Measurements from ENCODE around the gene CLEC4D. TPM values are rescaled to one million over a fixed set of nuclear protein-coding genes. Genes with fewer than 3 reads are reported as not detected.
A peak's percentile ranks its signal among the peaks of the same experiment; 100 is the strongest.

CLEC4D gene
- total RNA-seq, 1 donor from 2014 or later: not detected

- Mint-ChIP-seq H3K36me3 (ENCODE audit: low read depth) (no peaks in the 10 kb centered on the region), H3K4me1 (ENCODE audit: low read depth) (no peaks in the 10 kb centered on the region), H3K27ac (ENCODE audit: unreplicated experiment) (no peak overlapping the region), H3K9me3 (ENCODE audit: low read depth) (no peaks in the 10 kb centered on the region), H3K4me3 (ENCODE audit: unreplicated experiment) (no peak overlapping the region), H3K27me3 (ENCODE audit: low read depth) (peaks cover 11% of the 10 kb centered on the region)
- TF ChIP-seq, protein P1, sequence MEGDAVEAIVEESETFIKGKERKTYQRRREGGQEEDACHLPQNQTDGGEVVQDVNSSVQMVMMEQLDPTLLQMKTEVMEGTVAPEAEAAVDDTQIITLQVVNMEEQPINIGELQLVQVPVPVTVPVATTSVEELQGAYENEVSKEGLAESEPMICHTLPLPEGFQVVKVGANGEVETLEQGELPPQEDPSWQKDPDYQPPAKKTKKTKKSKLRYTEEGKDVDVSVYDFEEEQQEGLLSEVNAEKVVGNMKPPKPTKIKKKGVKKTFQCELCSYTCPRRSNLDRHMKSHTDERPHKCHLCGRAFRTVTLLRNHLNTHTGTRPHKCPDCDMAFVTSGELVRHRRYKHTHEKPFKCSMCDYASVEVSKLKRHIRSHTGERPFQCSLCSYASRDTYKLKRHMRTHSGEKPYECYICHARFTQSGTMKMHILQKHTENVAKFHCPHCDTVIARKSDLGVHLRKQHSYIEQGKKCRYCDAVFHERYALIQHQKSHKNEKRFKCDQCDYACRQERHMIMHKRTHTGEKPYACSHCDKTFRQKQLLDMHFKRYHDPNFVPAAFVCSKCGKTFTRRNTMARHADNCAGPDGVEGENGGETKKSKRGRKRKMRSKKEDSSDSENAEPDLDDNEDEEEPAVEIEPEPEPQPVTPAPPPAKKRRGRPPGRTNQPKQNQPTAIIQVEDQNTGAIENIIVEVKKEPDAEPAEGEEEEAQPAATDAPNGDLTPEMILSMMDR (IDR thresholded peaks at IDR 0.05): peak; percentile 31
- no peak for DNase-seq (ENCODE audit: low spot score)
Measured at GRCh38 chr12:8499616-8500015, 13.7 kb upstream of the CLEC4D start.

DNA sequence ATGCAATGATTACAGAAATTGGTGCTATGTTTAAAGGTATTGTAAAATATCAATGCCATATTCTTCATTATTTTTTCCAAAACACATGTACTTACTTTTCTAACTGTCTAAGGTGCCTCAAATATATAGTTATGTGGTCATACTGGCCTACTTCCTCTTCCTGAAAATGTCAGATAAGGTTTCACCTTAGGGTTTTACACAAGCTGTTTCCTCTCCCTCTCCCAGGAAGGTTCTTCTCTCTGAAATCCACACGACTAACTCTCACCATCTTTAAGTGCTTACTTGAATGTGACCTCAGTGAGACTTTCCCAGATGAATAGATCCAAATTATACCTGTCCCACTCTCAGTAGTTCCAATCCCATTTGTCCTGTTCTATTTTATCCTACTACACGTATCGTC, 11.6 kb upstream of the CLEC4D start:
- Mint-ChIP-seq H3K36me3 (ENCODE audit: low read depth) (no peaks in the 10 kb centered on the region), H3K9me3 (ENCODE audit: low read depth) (no peaks in the 10 kb centered on the region), H3K27ac (ENCODE audit: unreplicated experiment) (no peak overlapping the region), H3K4me3 (ENCODE audit: unreplicated experiment) (no peak overlapping the region), H3K27me3 (ENCODE audit: low read depth) (peaks cover 14% of the 10 kb centered on the region), H3K4me1 (ENCODE audit: low read depth) (no peaks in the 10 kb centered on the region)
- TF ChIP-seq, protein P1 (IDR thresholded peaks at IDR 0.05): no peak
- DNase-seq (ENCODE audit: low spot score): no peak

- DNase-seq (ENCODE audit: low spot score): no peak
Measured at GRCh38 chr12:8504351-8504750, 9.0 kb upstream of the CLEC4D start.

GRCh38 chr12:8507596-8507995, 5.7 kb upstream of the CLEC4D start:
- TF ChIP-seq, protein P1 (IDR thresholded peaks at IDR 0.05): no peak
- H3K4me3 Mint-ChIP-seq (ENCODE audit: unreplicated experiment): no peak overlapping the region
- H3K4me1 Mint-ChIP-seq (ENCODE audit: low read depth): peaks cover 5% of the 10 kb centered on the region
- H3K27me3 Mint-ChIP-seq (ENCODE audit: low read depth): peaks cover 20% of the 10 kb centered on the region
- no peak overlapping the region for H3K27ac Mint-ChIP-seq (ENCODE audit: unreplicated experiment)
- no peak for DNase-seq (ENCODE audit: low spot score)
- no peaks in the 10 kb centered on the region for H3K36me3 Mint-ChIP-seq (ENCODE audit: low read depth)
- no peaks in the 10 kb centered on the region for H3K9me3 Mint-ChIP-seq (ENCODE audit: low read depth)

More at GRCh38 chr12:8504351-8504750, 9.0 kb upstream of the CLEC4D start:
- peaks cover 15% of the 10 kb centered on the region for H3K27me3 Mint-ChIP-seq (ENCODE audit: low read depth)
- TF ChIP-seq, protein P1 (IDR thresholded peaks at IDR 0.05): no peak
- no peaks in the 10 kb centered on the region for H3K36me3 Mint-ChIP-seq (ENCODE audit: low read depth)
- no peaks in the 10 kb centered on the region for H3K9me3 Mint-ChIP-seq (ENCODE audit: low read depth)
- H3K4me1 Mint-ChIP-seq (ENCODE audit: low read depth): peaks cover 5% of the 10 kb centered on the region
- no peak overlapping the region for H3K27ac Mint-ChIP-seq (ENCODE audit: unreplicated experiment)
- no peak overlapping the region for H3K4me3 Mint-ChIP-seq (ENCODE audit: unreplicated experiment)

GRCh38 chr12:8508223-8508622, 5.1 kb upstream of the CLEC4D start:
- peaks cover 5% of the 10 kb centered on the region for H3K4me1 Mint-ChIP-seq (ENCODE audit: low read depth)
- no peaks in the 10 kb centered on the region for H3K36me3 Mint-ChIP-seq (ENCODE audit: low read depth)
- no peak overlapping the region for H3K4me3 Mint-ChIP-seq (ENCODE audit: unreplicated experiment)
- no peak for DNase-seq (ENCODE audit: low spot score)
- H3K9me3 Mint-ChIP-seq (ENCODE audit: low read depth): no peaks in the 10 kb centered on the region
- TF ChIP-seq, protein P1 (IDR thresholded peaks at IDR 0.05): no peak
- H3K27ac Mint-ChIP-seq (ENCODE audit: unreplicated experiment): no peak overlapping the region
- H3K27me3 Mint-ChIP-seq (ENCODE audit: low read depth): peaks cover 22% of the 10 kb centered on the region
